ENCODE measurements around the gene PRKCE. TPM values are rescaled to one million over a fixed set of nuclear protein-coding genes. Genes with fewer than 3 reads are reported as not detected.

The PRKCE gene
- total and polyA plus RNA-seq, 3 donors from 2014 or later, result 27.4 to 35.8 (median 33.1) TPM

DNA sequence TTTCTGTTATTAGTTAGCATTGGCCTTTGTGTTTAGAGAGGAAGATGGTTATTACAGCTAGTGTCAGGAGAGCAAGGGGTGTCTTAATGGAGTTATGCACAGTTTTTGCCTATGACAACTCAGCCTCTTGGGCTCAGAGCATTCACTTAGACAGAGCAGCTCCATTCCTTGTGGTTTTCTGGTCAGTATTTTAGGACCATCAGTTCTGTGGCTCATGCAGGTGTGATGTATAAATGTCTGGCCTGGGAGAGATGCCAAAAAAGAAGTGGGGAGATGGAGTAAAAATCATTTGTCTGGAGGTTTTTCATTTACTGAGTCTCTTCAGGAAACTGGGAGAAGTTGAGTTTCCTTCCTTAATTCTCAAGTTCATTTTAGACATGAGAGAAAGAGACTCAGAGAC is 79.7 kb downstream of the PRKCE start:
- no peak for DNase-seq
- Histone ChIP-seq H3K4me1 (no peaks in the 10 kb centered on the region), H3K4me3 (no peak overlapping the region), H3K9me3 (no peaks in the 10 kb centered on the region), H3K27me3 (no peaks in the 10 kb centered on the region), H3K36me3 (ENCODE audit: low read depth, missing control alignments) (no peaks in the 10 kb centered on the region), H3K27ac (no peak overlapping the region)
- intact Hi-C loops (cut with DNase I; ENCODE audit: low total_unique reads), result no loop called here
- TF ChIP-seq, protein P1, sequence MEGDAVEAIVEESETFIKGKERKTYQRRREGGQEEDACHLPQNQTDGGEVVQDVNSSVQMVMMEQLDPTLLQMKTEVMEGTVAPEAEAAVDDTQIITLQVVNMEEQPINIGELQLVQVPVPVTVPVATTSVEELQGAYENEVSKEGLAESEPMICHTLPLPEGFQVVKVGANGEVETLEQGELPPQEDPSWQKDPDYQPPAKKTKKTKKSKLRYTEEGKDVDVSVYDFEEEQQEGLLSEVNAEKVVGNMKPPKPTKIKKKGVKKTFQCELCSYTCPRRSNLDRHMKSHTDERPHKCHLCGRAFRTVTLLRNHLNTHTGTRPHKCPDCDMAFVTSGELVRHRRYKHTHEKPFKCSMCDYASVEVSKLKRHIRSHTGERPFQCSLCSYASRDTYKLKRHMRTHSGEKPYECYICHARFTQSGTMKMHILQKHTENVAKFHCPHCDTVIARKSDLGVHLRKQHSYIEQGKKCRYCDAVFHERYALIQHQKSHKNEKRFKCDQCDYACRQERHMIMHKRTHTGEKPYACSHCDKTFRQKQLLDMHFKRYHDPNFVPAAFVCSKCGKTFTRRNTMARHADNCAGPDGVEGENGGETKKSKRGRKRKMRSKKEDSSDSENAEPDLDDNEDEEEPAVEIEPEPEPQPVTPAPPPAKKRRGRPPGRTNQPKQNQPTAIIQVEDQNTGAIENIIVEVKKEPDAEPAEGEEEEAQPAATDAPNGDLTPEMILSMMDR (IDR thresholded peaks at IDR 0.05), result no peak
- no peak for TF ChIP-seq POLR2A (IDR thresholded peaks at IDR 0.05)

DNA sequence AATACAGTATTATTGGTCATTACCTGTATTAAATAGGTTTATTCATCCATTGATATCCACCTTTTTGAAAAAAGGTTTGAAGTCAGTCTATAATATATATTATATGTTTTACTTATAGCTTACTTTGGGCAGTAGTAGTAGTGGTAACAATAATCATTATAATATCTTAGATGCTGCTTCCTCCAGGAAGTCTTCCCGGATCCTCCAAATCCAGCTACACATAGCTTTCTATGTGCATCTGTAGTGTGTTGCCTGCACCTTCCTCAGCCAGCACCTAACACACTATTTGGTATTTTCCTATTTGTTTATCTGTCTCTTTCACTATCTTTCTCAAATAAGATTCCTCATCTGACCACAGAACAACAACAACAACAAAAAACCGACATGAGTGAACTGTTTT is 81.0 kb downstream of the PRKCE start:
- WGBS, 2 donors, result 83 to 90% methylated on average over 2 of the region's 2 CpGs

DNA sequence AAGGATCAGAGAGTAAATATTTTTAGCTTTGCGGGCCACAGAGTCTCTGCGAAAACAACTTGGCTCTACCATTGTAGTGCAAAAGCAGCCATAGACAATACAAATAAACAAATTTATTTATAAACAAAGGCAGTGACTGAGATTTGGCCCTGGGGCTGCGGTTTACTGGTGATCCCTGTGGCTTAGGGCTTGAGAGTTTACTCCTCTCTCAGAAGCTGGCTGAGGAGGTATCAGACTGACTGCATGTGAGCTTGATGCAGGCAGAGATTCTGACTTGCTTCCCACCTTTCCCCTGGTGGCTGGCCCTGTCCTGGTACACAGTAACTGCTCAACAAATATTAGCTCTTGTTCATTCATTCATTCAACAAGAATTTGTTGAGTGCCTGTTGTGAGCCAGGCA is 81.5 kb downstream of the PRKCE start:
- Histone ChIP-seq H3K27me3 (no peaks in the 10 kb centered on the region), H3K9me3 (no peaks in the 10 kb centered on the region), H3K4me1 (no peaks in the 10 kb centered on the region), H3K36me3 (ENCODE audit: low read depth, missing control alignments) (no peaks in the 10 kb centered on the region), H3K4me3 (no peak overlapping the region), H3K27ac (no peak overlapping the region)
- DNase-seq, result no peak
- TF ChIP-seq, protein P1 (IDR thresholded peaks at IDR 0.05), result no peak
- no peak for TF ChIP-seq POLR2A (IDR thresholded peaks at IDR 0.05)
- intact Hi-C loops (cut with DNase I; ENCODE audit: low total_unique reads), result no loop called here
- 94 to 96% methylated on average over 3 of the region's 3 CpGs for WGBS, 2 donors

More for the DNA sequence above, 81.0 kb downstream of the PRKCE start:
- Histone ChIP-seq H3K27me3 (no peaks in the 10 kb centered on the region), H3K27ac (no peak overlapping the region), H3K36me3 (ENCODE audit: low read depth, missing control alignments) (no peaks in the 10 kb centered on the region), H3K9me3 (no peaks in the 10 kb centered on the region), H3K4me1 (no peaks in the 10 kb centered on the region), H3K4me3 (no peak overlapping the region)
- TF ChIP-seq POLR2A (IDR thresholded peaks at IDR 0.05), result no peak
- TF ChIP-seq, protein P1 (IDR thresholded peaks at IDR 0.05), result no peak
- no peak for DNase-seq
- intact Hi-C loops (cut with DNase I; ENCODE audit: low total_unique reads), result no loop called here

DNA sequence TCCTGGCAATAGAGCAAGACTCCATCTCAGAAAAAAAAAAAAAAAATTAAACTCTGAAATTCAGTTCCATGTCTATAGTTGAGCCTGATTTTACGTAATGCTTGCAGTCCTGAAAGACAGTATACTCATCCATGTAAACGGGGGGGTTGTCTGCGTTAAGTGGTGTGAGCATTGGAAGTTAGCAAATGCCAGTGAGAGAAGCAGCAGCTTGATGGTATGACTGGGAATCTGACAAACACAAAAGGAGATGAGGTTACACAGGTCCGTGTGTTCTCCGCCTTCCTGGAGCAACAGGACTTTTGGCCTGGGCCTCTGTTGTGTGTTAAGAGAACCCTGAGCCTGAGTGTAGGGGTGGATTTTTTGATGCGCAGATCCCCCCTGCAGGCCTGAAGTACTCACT is 82.9 kb downstream of the PRKCE start:
- WGBS, 2 donors, result 91 to 96% methylated on average over 6 of the region's 6 CpGs
- DNase-seq, result no peak
- intact Hi-C loops (cut with DNase I; ENCODE audit: low total_unique reads), result no loop called here
- H3K4me3 ChIP-seq, result no peak overlapping the region
- TF ChIP-seq, protein P1 (IDR thresholded peaks at IDR 0.05), result no peak
- no peaks in the 10 kb centered on the region for H3K9me3 ChIP-seq
- H3K36me3 ChIP-seq (ENCODE audit: low read depth, missing control alignments), result no peaks in the 10 kb centered on the region
- H3K4me1 ChIP-seq, result no peaks in the 10 kb centered on the region
- H3K27me3 ChIP-seq, result no peaks in the 10 kb centered on the region
- no peak overlapping the region for H3K27ac ChIP-seq

DNA sequence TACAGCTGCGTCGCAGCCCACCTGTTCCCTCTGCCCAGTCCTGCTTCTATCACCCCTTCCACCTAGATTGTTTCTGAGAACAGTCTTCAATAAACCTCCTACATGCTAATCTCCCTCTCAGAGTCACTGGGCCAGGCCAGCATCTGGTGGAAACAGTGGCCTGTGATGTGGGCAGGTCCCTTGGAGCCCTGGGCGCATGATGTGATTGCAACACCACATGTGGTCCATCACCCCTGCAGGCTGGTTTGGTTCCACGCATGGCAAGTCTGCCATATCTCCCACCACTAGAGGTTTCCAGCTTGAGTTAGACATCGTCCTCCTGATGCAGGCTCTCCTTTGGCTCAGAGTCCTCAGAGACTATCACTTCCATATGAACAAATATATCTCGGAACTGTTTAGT is 83.5 kb downstream of the PRKCE start:
- no peak for DNase-seq
- H3K9me3 ChIP-seq, result no peaks in the 10 kb centered on the region
- WGBS, 2 donors, result 87 to 95% methylated on average over 6 of the region's 6 CpGs
- intact Hi-C loops (cut with DNase I; ENCODE audit: low total_unique reads), result no loop called here
- no peaks in the 10 kb centered on the region for H3K27me3 ChIP-seq
- no peaks in the 10 kb centered on the region for H3K4me1 ChIP-seq
- no peak overlapping the region for H3K27ac ChIP-seq
- no peaks in the 10 kb centered on the region for H3K36me3 ChIP-seq (ENCODE audit: low read depth, missing control alignments)
- TF ChIP-seq POLR2A (IDR thresholded peaks at IDR 0.05), result no peak
- TF ChIP-seq, protein P1 (IDR thresholded peaks at IDR 0.05), result no peak
- no peak overlapping the region for H3K4me3 ChIP-seq
